ENCODE results near the gene KCNH3. TPM values are rescaled to one million over a fixed set of nuclear protein-coding genes. Genes with fewer than 3 reads are reported as not detected.
A peak's percentile ranks its signal among the peaks of the same experiment; 100 is the strongest.

The KCNH3 gene
- polyA plus RNA-seq, 1 donor from 2014 or later: 0.63 TPM

DNA sequence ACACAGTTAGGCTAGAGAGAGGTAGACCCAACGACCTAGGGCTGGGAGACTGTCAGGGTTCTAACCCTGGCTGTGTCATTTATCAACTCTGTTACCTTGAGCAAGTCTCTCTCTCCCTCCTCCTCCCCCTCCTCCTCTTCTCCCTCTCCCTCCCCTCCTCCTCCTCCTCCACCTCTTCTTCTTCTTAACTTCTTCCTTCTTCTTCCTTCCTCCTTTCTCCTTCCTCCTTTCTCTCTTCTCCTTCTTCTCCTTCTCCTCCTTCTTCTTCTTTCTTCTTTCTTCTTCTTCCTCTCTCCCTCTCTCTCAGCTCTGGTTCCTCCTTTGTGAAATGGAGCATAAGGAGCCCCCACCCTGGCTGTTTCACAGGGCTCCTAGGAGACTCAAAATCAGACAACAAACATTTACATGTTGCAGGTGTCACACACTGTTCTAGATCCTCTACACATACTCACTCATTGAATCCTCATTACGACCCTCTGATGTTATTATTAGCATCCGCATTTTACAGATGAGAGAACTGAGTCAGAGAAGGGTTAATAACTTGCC is 2.2 kb upstream of the KCNH3 start:
- no peak overlapping the region for H3K27ac ChIP-seq (ENCODE audit: low read length)
- H3K27me3 ChIP-seq (ENCODE audit: insufficient read depth, low read depth, low read length): peaks cover 52% of the 10 kb centered on the region
- H2AFZ ChIP-seq (ENCODE audit: low read depth, low read length): no peak overlapping the region
- H3K9me3 ChIP-seq (ENCODE audit: low read length): no peaks in the 10 kb centered on the region
- TF ChIP-seq SMC3 (conservative IDR thresholded peaks at IDR 0.05; ENCODE audit: poor library complexity) (no peak), EZH2 (IDR thresholded peaks at IDR 0.05; ENCODE audit: borderline replicate concordance, insufficient read depth, low read length, poor library complexity, severe bottlenecking) (no peak), POLR2AphosphoS5 (IDR thresholded peaks at IDR 0.05) (no peak), MXI1 (conservative IDR thresholded peaks at IDR 0.05; ENCODE audit: poor library complexity, severe bottlenecking) (no peak), TAF1 (IDR thresholded peaks at IDR 0.05; ENCODE audit: low read depth) (no peak)
- TF ChIP-seq, protein P1, sequence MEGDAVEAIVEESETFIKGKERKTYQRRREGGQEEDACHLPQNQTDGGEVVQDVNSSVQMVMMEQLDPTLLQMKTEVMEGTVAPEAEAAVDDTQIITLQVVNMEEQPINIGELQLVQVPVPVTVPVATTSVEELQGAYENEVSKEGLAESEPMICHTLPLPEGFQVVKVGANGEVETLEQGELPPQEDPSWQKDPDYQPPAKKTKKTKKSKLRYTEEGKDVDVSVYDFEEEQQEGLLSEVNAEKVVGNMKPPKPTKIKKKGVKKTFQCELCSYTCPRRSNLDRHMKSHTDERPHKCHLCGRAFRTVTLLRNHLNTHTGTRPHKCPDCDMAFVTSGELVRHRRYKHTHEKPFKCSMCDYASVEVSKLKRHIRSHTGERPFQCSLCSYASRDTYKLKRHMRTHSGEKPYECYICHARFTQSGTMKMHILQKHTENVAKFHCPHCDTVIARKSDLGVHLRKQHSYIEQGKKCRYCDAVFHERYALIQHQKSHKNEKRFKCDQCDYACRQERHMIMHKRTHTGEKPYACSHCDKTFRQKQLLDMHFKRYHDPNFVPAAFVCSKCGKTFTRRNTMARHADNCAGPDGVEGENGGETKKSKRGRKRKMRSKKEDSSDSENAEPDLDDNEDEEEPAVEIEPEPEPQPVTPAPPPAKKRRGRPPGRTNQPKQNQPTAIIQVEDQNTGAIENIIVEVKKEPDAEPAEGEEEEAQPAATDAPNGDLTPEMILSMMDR (IDR thresholded peaks at IDR 0.05; ENCODE audit: poor library complexity, severe bottlenecking): no peak
- no peaks in the 10 kb centered on the region for H3F3A ChIP-seq (ENCODE audit: insufficient read depth, low read length, poor library complexity, severe bottlenecking)
- no peak overlapping the region for H3K9ac ChIP-seq (ENCODE audit: low read length)
- H3K9me2 ChIP-seq (ENCODE audit: insufficient read depth, low read length): no peaks in the 10 kb centered on the region
- no peaks in the 10 kb centered on the region for H3K79me2 ChIP-seq (replicated peaks; ENCODE audit: insufficient read depth, low read length)
- H4K20me1 ChIP-seq (ENCODE audit: insufficient read depth): no peaks in the 10 kb centered on the region
- H3K4me3 ChIP-seq (ENCODE audit: low read length): no peak overlapping the region
- H3K36me3 ChIP-seq (ENCODE audit: insufficient read depth, low read length): no peaks in the 10 kb centered on the region
- H3K4me2 ChIP-seq (ENCODE audit: low read length): no peak overlapping the region

DNA sequence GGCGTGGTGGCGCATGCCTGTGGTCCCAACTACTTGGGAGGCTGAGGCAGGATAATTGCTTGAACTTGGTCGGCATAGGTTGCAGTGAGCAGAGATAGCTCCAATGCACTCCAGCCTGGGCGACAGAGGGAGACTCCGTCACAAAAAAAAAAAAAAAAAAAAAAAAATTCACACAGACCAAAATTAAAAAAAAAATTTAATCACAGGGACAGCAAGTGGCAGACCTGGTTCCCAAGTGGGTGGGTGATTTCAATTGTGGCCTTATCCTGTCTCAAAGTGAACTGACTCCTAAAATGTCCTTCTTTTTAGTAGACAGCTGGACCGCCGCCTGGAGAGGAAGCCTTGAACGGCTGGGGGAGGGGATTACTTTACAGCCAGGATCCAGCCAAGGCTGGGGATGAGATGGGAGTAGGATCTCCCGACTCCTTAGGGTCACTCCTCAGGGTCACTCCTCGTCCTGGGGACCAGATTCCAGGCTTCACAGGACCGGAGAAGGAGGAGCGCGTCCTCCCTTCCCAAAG is 1.5 kb upstream of the KCNH3 start:
- Histone ChIP-seq H3K9me2 (ENCODE audit: insufficient read depth, low read length) (no peaks in the 10 kb centered on the region), H2AFZ (ENCODE audit: low read depth, low read length) (no peak overlapping the region), H3F3A (ENCODE audit: insufficient read depth, low read length, poor library complexity, severe bottlenecking) (no peaks in the 10 kb centered on the region), H3K4me2 (ENCODE audit: low read length) (no peak overlapping the region), H3K9me3 (ENCODE audit: low read length) (no peaks in the 10 kb centered on the region), H4K20me1 (ENCODE audit: insufficient read depth) (no peaks in the 10 kb centered on the region), H3K27me3 (ENCODE audit: insufficient read depth, low read depth, low read length) (peaks cover 58% of the 10 kb centered on the region), H3K9ac (ENCODE audit: low read length) (peak overlapping the region; percentile 50), H3K27ac (ENCODE audit: low read length) (no peak overlapping the region), H3K36me3 (ENCODE audit: insufficient read depth, low read length) (no peaks in the 10 kb centered on the region), H3K4me3 (ENCODE audit: low read length) (peak overlapping the region; percentile 68), H3K79me2 (replicated peaks; ENCODE audit: insufficient read depth, low read length) (no peaks in the 10 kb centered on the region)
- TF ChIP-seq MXI1 (conservative IDR thresholded peaks at IDR 0.05; ENCODE audit: poor library complexity, severe bottlenecking): no peak
- TF ChIP-seq, protein P1 (IDR thresholded peaks at IDR 0.05; ENCODE audit: poor library complexity, severe bottlenecking): no peak
- no peak for TF ChIP-seq TAF1 (IDR thresholded peaks at IDR 0.05; ENCODE audit: low read depth)
- no peak for TF ChIP-seq POLR2AphosphoS5 (IDR thresholded peaks at IDR 0.05)
- TF ChIP-seq EZH2 (IDR thresholded peaks at IDR 0.05; ENCODE audit: borderline replicate concordance, insufficient read depth, low read length, poor library complexity, severe bottlenecking): no peak
- TF ChIP-seq RAD21 (conservative IDR thresholded peaks at IDR 0.05): no peak
- TF ChIP-seq EP300 (conservative IDR thresholded peaks at IDR 0.05; ENCODE audit: poor library complexity, severe bottlenecking): no peak
- TF ChIP-seq, protein P2, sequence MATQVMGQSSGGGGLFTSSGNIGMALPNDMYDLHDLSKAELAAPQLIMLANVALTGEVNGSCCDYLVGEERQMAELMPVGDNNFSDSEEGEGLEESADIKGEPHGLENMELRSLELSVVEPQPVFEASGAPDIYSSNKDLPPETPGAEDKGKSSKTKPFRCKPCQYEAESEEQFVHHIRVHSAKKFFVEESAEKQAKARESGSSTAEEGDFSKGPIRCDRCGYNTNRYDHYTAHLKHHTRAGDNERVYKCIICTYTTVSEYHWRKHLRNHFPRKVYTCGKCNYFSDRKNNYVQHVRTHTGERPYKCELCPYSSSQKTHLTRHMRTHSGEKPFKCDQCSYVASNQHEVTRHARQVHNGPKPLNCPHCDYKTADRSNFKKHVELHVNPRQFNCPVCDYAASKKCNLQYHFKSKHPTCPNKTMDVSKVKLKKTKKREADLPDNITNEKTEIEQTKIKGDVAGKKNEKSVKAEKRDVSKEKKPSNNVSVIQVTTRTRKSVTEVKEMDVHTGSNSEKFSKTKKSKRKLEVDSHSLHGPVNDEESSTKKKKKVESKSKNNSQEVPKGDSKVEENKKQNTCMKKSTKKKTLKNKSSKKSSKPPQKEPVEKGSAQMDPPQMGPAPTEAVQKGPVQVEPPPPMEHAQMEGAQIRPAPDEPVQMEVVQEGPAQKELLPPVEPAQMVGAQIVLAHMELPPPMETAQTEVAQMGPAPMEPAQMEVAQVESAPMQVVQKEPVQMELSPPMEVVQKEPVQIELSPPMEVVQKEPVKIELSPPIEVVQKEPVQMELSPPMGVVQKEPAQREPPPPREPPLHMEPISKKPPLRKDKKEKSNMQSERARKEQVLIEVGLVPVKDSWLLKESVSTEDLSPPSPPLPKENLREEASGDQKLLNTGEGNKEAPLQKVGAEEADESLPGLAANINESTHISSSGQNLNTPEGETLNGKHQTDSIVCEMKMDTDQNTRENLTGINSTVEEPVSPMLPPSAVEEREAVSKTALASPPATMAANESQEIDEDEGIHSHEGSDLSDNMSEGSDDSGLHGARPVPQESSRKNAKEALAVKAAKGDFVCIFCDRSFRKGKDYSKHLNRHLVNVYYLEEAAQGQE (IDR thresholded peaks at IDR 0.05; ENCODE audit: borderline replicate concordance): no peak
- TF ChIP-seq SMC3 (conservative IDR thresholded peaks at IDR 0.05; ENCODE audit: poor library complexity): no peak
